GM10266 (cell line): ENCODE results near the gene GNRH2.
"Not testable (repeated sequence)": the region's sequence is repeated elsewhere in the genome, so short reads cannot be mapped to it uniquely, and the experiment has no call there.

ENCODE experiments used
- DNase-seq: peaks from one replicate; pipeline ENCODE4 v3.0.0; 2012; ENCODE audit errors: extremely low spot score
- TF ChIP-seq, protein P1 (sequence below): IDR thresholded peaks from 2 replicates; pipeline ENCODE4 v1.5.1; 2012; ENCODE audit warnings: mild to moderate bottlenecking, low read depth; ENCODE audit not compliant: control insufficient read depth, insufficient read depth; ENCODE audit errors: missing control alignments

The GNRH2 gene

GRCh38 chr20:3047486-3048419, 4.3 kb downstream of the GNRH2 start:
- TF ChIP-seq, protein P1, sequence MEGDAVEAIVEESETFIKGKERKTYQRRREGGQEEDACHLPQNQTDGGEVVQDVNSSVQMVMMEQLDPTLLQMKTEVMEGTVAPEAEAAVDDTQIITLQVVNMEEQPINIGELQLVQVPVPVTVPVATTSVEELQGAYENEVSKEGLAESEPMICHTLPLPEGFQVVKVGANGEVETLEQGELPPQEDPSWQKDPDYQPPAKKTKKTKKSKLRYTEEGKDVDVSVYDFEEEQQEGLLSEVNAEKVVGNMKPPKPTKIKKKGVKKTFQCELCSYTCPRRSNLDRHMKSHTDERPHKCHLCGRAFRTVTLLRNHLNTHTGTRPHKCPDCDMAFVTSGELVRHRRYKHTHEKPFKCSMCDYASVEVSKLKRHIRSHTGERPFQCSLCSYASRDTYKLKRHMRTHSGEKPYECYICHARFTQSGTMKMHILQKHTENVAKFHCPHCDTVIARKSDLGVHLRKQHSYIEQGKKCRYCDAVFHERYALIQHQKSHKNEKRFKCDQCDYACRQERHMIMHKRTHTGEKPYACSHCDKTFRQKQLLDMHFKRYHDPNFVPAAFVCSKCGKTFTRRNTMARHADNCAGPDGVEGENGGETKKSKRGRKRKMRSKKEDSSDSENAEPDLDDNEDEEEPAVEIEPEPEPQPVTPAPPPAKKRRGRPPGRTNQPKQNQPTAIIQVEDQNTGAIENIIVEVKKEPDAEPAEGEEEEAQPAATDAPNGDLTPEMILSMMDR, result no peak
- no peak for DNase-seq

GRCh38 chr20:3051385-3052019, 8.1 kb downstream of the GNRH2 start:
- no peak for DNase-seq
- TF ChIP-seq, protein P1, result no peak

GRCh38 chr20:3059489-3059888, 16.1 kb downstream of the GNRH2 start:
- no peak for DNase-seq
- TF ChIP-seq, protein P1, result no peak

- DNase-seq, result not testable (repeated sequence)
Observed at GRCh38 chr20:3064119-3064518, 20.7 kb downstream of the GNRH2 start.

GRCh38 chr20:3067139-3068014, 24.0 kb downstream of the GNRH2 start:
- no peak for DNase-seq
- TF ChIP-seq, protein P1, result no peak

- DNase-seq, result no peak
- TF ChIP-seq, protein P1, result no peak
Observed at GRCh38 chr20:3068075-3068474, 24.7 kb downstream of the GNRH2 start.
